Urothelium cell line (cell line): ENCODE data around the gene ARHGAP42.

ENCODE experiments used
- DNase-seq: peaks from one replicate; pipeline ENCODE4 v3.0.0; 2011; ENCODE audit warnings: low spot score, mixed read lengths
- FAIRE-seq: peaks from 2 replicates; lab custom pipeline; 2011; peaks lifted over from hg19 to GRCh38; lab: Jason Lieb, UNC

Gene ARHGAP42

GRCh38 chr11:100902454-100903141, 215.5 kb downstream of the ARHGAP42 start:
- no peak for FAIRE-seq

GRCh38 chr11:100903284-100903683, 216.2 kb downstream of the ARHGAP42 start:
- FAIRE-seq, result no peak
- DNase-seq, result no peak

More at GRCh38 chr11:100902454-100903141, 215.5 kb downstream of the ARHGAP42 start:
- no peak for DNase-seq

GRCh38 chr11:100905684-100906083, 218.6 kb downstream of the ARHGAP42 start:
- DNase-seq (no peak), FAIRE-seq (no peak)

- DNase-seq (no peak), FAIRE-seq (no peak)
These were observed 221.7 kb downstream of the ARHGAP42 start for GRCh38 chr11:100908746-100909145.

- no peak for DNase-seq
- FAIRE-seq, result no peak
These were observed 223.7 kb downstream of the ARHGAP42 start for GRCh38 chr11:100910808-100911207.

- no peak for DNase-seq
- no peak for FAIRE-seq
These were observed 227.5 kb downstream of the ARHGAP42 start for GRCh38 chr11:100914415-100915110.

GRCh38 chr11:100918551-100919500, 231.7 kb downstream of the ARHGAP42 start:
- DNase-seq, result peak; percentile 8
- peak; percentile 61 for FAIRE-seq

GRCh38 chr11:100920593-100920992, 233.5 kb downstream of the ARHGAP42 start:
- DNase-seq, result no peak
- FAIRE-seq, result no peak

- DNase-seq (no peak), FAIRE-seq (no peak)
These were observed 235.0 kb downstream of the ARHGAP42 start for GRCh38 chr11:100922121-100922520.

- FAIRE-seq (no peak), DNase-seq (peak; percentile 9)
These were observed 236.5 kb downstream of the ARHGAP42 start for GRCh38 chr11:100923555-100923954.

GRCh38 chr11:100925935-100926334, 238.8 kb downstream of the ARHGAP42 start:
- FAIRE-seq, result no peak
- DNase-seq, result peak; percentile 30

GRCh38 chr11:100927579-100927978, 240.5 kb downstream of the ARHGAP42 start:
- peak; percentile 6 for DNase-seq
- no peak for FAIRE-seq

- no peak for FAIRE-seq
These were observed 241.3 kb downstream of the ARHGAP42 start for GRCh38 chr11:100928426-100928825.

GRCh38 chr11:100929377-100929776, 242.3 kb downstream of the ARHGAP42 start:
- FAIRE-seq, result no peak

More at GRCh38 chr11:100928426-100928825, 241.3 kb downstream of the ARHGAP42 start:
- DNase-seq, result no peak

GRCh38 chr11:100930185-100930778, 243.2 kb downstream of the ARHGAP42 start:
- peak; percentile 26 for DNase-seq
- no peak for FAIRE-seq

More at GRCh38 chr11:100929377-100929776, 242.3 kb downstream of the ARHGAP42 start:
- no peak for DNase-seq

- FAIRE-seq, result no peak
These were observed 245.5 kb downstream of the ARHGAP42 start for GRCh38 chr11:100932474-100933100.

GRCh38 chr11:100936781-100937180, 249.7 kb downstream of the ARHGAP42 start:
- FAIRE-seq, result no peak

More at GRCh38 chr11:100932474-100933100, 245.5 kb downstream of the ARHGAP42 start:
- DNase-seq, result peak; percentile 23

GRCh38 chr11:100939571-100939970, 252.5 kb downstream of the ARHGAP42 start:
- no peak for DNase-seq
- FAIRE-seq, result no peak

More at GRCh38 chr11:100936781-100937180, 249.7 kb downstream of the ARHGAP42 start:
- DNase-seq, result no peak

- DNase-seq (no peak), FAIRE-seq (no peak)
These were observed 253.0 kb downstream of the ARHGAP42 start for GRCh38 chr11:100940111-100940510.

- DNase-seq, result no peak
- FAIRE-seq, result no peak
These were observed 253.9 kb downstream of the ARHGAP42 start for GRCh38 chr11:100941033-100941432.
